Smooth muscle cell (in vitro differentiated cells): ENCODE results near the gene TNRC6B. TPM values are rescaled to one million over a fixed set of nuclear protein-coding genes. Genes with fewer than 3 reads are reported as not detected.

Source experiments
- DNase-seq: peaks from one replicate; lab custom pipeline; 2025; ENCODE audit not compliant: unreplicated experiment; lab: John Stamatoyannopoulos, UW
- H2AFZ ChIP-seq: fragments of 200-600 bp; sonication (generic); 2 replicates; pipeline ENCODE4 v1.6.0; 2016; ENCODE audit warnings: antibody characterized with exemption, low read depth, mild to moderate bottlenecking
- H3F3A ChIP-seq: fragments of 200-600 bp; sonication (generic); 2 replicates; pipeline ENCODE4 v1.6.0; 2017; ENCODE audit warnings: antibody characterized with exemption, low read depth
- H3K27ac ChIP-seq: fragments of 200-600 bp; sonication (generic); 2 replicates; pipeline ENCODE4 v1.5.1; 2016; ENCODE audit warnings: low read depth, mild to moderate bottlenecking
- H3K27me3 ChIP-seq: fragments of 200-600 bp; sonication (generic); 2 replicates; pipeline ENCODE4 v1.6.1; 2016; ENCODE audit warnings: low read depth, mild to moderate bottlenecking
- H3K36me3 ChIP-seq: fragments of 200-600 bp; sonication (generic); 2 replicates; pipeline ENCODE4 v1.5.1; 2016; ENCODE audit warnings: low read depth
- H3K4me1 ChIP-seq: fragments of 200-600 bp; sonication (generic); 2 replicates; pipeline ENCODE4 v1.5.1; 2016; ENCODE audit warnings: low read depth
- H3K4me2 ChIP-seq: fragments of 200-600 bp; sonication (generic); 2 replicates; pipeline ENCODE4 v1.6.0; 2016; ENCODE audit warnings: mild to moderate bottlenecking
- H3K4me3 ChIP-seq: fragments of 200-600 bp; sonication (generic); 2 replicates; pipeline ENCODE4 v1.5.1; 2016; ENCODE audit warnings: mild to moderate bottlenecking
- H3K79me2 ChIP-seq: fragments of 200-600 bp; sonication (generic); 2 replicates; pipeline ENCODE4 v1.6.0; 2016; ENCODE audit warnings: low read depth, mild to moderate bottlenecking
- H3K9ac ChIP-seq: fragments of 200-600 bp; sonication (generic); 2 replicates; pipeline ENCODE4 v1.6.0; 2016; ENCODE audit warnings: low read depth
- H3K9me3 ChIP-seq: fragments of 200-600 bp; sonication (generic); replicated peaks from 2 replicates; pipeline ENCODE4 v1.5.1; 2016; ENCODE audit warnings: low read depth
- H4K20me1 ChIP-seq: fragments of 200-600 bp; sonication (generic); 2 replicates; pipeline ENCODE4 v1.6.0; 2016; ENCODE audit warnings: low read depth
- WGBS: methylation state at CpG from one replicate; pipeline ENCODE4 v1.1.7; 2016; ENCODE audit warnings: low lambda C conversion rate; 5-methylcytosine and 5-hydroxymethylcytosine counted together
- polyA plus RNA-seq: library from polyadenylated mRNA; unstranded; fragments of >200 nt; fragmentation: Nextera tagmentation; extraction: Ambion mirVana; gene quantifications from 2 replicates; pipeline ENCODE4 v1.2.1, GENCODE V29; 2016
- total RNA-seq: library from RNA; depleted of rRNA; stranded (reverse); fragments of >200 nt; gene quantifications from 2 replicates; pipeline ENCODE4 v1.2.3, GENCODE V29; 2014
- TF ChIP-seq, protein P1 (sequence below): fragments of 200-600 bp; sonication (generic); IDR thresholded peaks from 2 replicates; pipeline ENCODE4 v1.5.1; 2017; ENCODE audit warnings: borderline replicate concordance, mild to moderate bottlenecking, antibody characterized with exemption; ENCODE audit not compliant: insufficient read depth, poor library complexity, severe bottlenecking

TNRC6B gene, protein sequence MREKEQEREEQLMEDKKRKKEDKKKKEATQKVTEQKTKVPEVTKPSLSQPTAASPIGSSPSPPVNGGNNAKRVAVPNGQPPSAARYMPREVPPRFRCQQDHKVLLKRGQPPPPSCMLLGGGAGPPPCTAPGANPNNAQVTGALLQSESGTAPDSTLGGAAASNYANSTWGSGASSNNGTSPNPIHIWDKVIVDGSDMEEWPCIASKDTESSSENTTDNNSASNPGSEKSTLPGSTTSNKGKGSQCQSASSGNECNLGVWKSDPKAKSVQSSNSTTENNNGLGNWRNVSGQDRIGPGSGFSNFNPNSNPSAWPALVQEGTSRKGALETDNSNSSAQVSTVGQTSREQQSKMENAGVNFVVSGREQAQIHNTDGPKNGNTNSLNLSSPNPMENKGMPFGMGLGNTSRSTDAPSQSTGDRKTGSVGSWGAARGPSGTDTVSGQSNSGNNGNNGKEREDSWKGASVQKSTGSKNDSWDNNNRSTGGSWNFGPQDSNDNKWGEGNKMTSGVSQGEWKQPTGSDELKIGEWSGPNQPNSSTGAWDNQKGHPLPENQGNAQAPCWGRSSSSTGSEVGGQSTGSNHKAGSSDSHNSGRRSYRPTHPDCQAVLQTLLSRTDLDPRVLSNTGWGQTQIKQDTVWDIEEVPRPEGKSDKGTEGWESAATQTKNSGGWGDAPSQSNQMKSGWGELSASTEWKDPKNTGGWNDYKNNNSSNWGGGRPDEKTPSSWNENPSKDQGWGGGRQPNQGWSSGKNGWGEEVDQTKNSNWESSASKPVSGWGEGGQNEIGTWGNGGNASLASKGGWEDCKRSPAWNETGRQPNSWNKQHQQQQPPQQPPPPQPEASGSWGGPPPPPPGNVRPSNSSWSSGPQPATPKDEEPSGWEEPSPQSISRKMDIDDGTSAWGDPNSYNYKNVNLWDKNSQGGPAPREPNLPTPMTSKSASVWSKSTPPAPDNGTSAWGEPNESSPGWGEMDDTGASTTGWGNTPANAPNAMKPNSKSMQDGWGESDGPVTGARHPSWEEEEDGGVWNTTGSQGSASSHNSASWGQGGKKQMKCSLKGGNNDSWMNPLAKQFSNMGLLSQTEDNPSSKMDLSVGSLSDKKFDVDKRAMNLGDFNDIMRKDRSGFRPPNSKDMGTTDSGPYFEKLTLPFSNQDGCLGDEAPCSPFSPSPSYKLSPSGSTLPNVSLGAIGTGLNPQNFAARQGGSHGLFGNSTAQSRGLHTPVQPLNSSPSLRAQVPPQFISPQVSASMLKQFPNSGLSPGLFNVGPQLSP (N-terminal part only)
- total RNA-seq (36.4 and 44.4 TPM in 2 replicates), polyA plus RNA-seq (21.5 and 30.2 TPM in 2 replicates)

- Histone ChIP-seq H3K4me1 (peaks cover 33% of the 10 kb centered on the region), H3F3A (peaks cover 6% of the 10 kb centered on the region), H3K27me3 (no peaks in the 10 kb centered on the region), H3K9me3 (no peaks in the 10 kb centered on the region), H3K36me3 (no peaks in the 10 kb centered on the region), H4K20me1 (peaks cover 26% of the 10 kb centered on the region), H3K4me2 (peak within 1 kb of the TSS; percentile 99), H3K4me3 (peak within 1 kb of the TSS; percentile 99), H3K27ac (peak within 1 kb of the TSS; percentile 94), H3K79me2 (peaks cover 50% of the 10 kb centered on the region), H3K9ac (peak within 1 kb of the TSS; percentile 98), H2AFZ (peak within 1 kb of the TSS; percentile 65)
- WGBS, result under 1% methylated on average over 10 of the region's 10 CpGs
- TF ChIP-seq, protein P1, sequence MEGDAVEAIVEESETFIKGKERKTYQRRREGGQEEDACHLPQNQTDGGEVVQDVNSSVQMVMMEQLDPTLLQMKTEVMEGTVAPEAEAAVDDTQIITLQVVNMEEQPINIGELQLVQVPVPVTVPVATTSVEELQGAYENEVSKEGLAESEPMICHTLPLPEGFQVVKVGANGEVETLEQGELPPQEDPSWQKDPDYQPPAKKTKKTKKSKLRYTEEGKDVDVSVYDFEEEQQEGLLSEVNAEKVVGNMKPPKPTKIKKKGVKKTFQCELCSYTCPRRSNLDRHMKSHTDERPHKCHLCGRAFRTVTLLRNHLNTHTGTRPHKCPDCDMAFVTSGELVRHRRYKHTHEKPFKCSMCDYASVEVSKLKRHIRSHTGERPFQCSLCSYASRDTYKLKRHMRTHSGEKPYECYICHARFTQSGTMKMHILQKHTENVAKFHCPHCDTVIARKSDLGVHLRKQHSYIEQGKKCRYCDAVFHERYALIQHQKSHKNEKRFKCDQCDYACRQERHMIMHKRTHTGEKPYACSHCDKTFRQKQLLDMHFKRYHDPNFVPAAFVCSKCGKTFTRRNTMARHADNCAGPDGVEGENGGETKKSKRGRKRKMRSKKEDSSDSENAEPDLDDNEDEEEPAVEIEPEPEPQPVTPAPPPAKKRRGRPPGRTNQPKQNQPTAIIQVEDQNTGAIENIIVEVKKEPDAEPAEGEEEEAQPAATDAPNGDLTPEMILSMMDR, result no peak
- no peak for DNase-seq
These were observed at the start of gene TNRC6B for GRCh38 chr22:40177738-40178416. Gene TNRC6B (plus strand): TSS chr22:40177925. CDS start chr22:40178136, 211 bp downstream.

- no peaks in the 10 kb centered on the region for H3F3A ChIP-seq
- no peaks in the 10 kb centered on the region for H3K27me3 ChIP-seq
- no peaks in the 10 kb centered on the region for H3K9me3 ChIP-seq
- 96% methylated on average over 4 of the region's 4 CpGs for WGBS
- H2AFZ ChIP-seq, result no peak overlapping the region
- no peak overlapping the region for H3K4me3 ChIP-seq
- H3K4me2 ChIP-seq, result no peak overlapping the region
- no peaks in the 10 kb centered on the region for H4K20me1 ChIP-seq
- H3K36me3 ChIP-seq, result no peaks in the 10 kb centered on the region
- H3K4me1 ChIP-seq, result no peaks in the 10 kb centered on the region
- no peaks in the 10 kb centered on the region for H3K79me2 ChIP-seq
- no peak for DNase-seq
- no peak overlapping the region for H3K9ac ChIP-seq
- TF ChIP-seq, protein P1, result no peak
- H3K27ac ChIP-seq, result no peak overlapping the region
These were observed 48.7 kb upstream of the TNRC6B start for GRCh38 chr22:40128989-40129388.

GRCh38 chr22:40137132-40137531 lies 40.6 kb upstream of the TNRC6B start:
- TF ChIP-seq, protein P1, result no peak
- no peaks in the 10 kb centered on the region for H3K79me2 ChIP-seq
- H3K4me3 ChIP-seq, result no peak overlapping the region
- H3K27ac ChIP-seq, result no peak overlapping the region
- H3K9ac ChIP-seq, result no peak overlapping the region
- no peak overlapping the region for H2AFZ ChIP-seq
- H4K20me1 ChIP-seq, result no peaks in the 10 kb centered on the region
- DNase-seq, result no peak
- no peaks in the 10 kb centered on the region for H3F3A ChIP-seq
- H3K4me2 ChIP-seq, result no peak overlapping the region
- H3K27me3 ChIP-seq, result no peaks in the 10 kb centered on the region
- H3K36me3 ChIP-seq, result no peaks in the 10 kb centered on the region
- H3K4me1 ChIP-seq, result no peaks in the 10 kb centered on the region
- H3K9me3 ChIP-seq, result no peaks in the 10 kb centered on the region
- WGBS, result 82% methylated on average over 4 of the region's 4 CpGs
